ENCODE results near the gene GTF2H4. TPM values are rescaled to one million over a fixed set of nuclear protein-coding genes. Genes with fewer than 3 reads are reported as not detected.

GTF2H4 gene
- total and polyA plus RNA-seq, 2 of the 8 experiments (the other 6 are each of a cell fraction or from before 2014, with no cell fraction given): 42.3 to 53.4 TPM

DNA sequence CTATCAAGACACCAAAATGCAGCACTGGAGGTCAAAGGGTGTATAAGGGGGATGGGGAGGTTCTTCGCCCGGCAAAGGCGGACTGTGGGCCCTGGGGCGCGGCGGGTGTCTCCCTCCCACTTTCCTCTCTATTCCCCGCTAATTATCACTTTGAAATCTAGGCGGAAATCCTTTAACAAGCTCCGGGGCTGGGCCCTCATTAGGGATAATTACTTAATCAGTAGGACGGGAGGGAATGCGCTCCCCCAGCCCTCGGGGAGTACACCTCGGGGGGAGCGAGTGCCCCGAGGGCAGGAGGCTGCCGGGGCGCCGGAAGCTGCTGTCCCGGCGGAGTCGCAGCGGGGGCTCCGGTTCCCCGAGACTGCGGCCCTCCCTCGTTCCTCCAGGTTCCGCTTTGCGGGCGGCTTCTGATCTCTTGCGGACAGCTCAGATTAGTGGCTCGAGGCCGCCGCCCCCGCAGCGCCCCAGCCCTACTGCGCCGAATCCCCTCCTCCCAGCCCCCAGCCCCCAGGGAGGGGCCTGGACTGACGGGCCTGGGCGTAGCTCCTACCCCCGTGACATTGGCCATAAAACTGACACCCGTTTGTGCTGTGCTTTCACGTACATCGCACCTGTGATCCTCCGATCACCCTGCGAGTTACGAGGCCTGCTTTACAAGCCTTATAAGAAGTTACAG lies 47.5 kb downstream of the GTF2H4 start (continued):
- no peak for TF ChIP-seq CBX8 (IDR thresholded peaks at IDR 0.05; ENCODE audit: borderline replicate concordance, low read depth, low read length)

All from H1 (cell line).